Measurements from ENCODE around the gene BID.
"Not testable (repeated sequence)": the region's sequence is repeated elsewhere in the genome, so short reads cannot be mapped to it uniquely, and the experiment has no call there.

Gene BID

DNA sequence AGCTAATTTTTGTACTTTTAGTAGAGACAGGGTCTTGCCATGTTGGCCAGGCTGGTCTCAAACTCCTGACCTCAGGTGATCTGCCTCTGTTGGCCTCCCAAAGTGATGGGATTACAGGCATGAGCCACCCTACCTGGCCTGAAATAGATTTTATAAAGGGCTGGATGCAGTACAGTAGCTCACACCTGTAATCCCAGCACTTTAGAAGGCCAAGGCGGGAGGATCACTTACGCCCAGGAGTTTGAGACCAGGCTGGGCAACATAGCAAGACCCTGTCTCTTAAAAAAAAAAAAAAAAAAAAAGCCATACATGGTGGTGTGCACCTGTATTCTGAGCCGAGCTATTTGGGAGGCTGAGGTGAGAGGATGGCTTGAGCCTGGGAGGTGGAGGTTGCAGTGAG is 76.0 kb downstream of the BID start:
- DNase-seq, result not testable (repeated sequence)

DNA sequence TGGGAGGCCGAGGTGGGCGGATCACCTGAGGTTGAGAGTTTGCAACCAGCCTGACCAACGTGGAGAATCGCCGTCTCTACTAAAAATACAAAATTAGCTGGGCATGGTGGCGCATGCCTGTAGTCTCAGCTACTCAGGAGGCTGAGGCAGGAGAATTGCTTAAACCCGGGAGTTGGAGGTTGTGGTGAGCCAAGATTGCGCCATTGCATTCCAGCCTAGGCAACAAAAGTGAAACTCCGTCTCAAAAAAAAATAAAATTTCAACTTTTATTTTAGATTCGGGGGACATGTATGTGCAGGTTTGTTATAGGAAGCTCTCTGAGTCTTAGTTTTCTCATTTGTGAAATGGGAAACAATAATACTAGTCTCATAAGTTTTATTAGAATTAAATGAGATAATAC is 77.1 kb downstream of the BID start:
- DNase-seq, result not testable (repeated sequence)

DNA sequence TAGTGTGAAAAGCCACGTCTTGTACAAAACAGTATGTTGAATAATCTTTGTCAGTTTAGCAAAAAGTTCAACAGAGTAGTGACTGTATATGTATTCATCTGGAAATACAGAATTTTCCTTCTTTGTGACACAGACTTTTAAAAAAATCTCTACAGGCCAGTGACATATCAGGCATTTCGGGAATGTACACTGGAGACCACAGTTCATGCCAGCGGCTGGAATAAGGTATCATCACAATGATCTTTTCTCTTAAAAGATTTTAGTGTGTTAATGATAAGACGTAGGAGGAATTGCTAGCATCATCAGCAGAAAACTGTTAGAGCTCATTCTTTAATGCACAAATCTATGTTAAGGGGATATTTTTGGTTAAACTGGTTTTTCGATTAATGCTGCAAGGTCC is 78.3 kb downstream of the BID start:
- no peak for DNase-seq

GRCh38 chr22:17694752-17695151 is 79.5 kb downstream of the BID start:
- DNase-seq, result no peak

GRCh38 chr22:17694193-17694592 is 80.1 kb downstream of the BID start:
- DNase-seq, result no peak

- DNase-seq, result no peak
Observed at GRCh38 chr22:17692841-17693240, 81.4 kb downstream of the BID start.

DNA sequence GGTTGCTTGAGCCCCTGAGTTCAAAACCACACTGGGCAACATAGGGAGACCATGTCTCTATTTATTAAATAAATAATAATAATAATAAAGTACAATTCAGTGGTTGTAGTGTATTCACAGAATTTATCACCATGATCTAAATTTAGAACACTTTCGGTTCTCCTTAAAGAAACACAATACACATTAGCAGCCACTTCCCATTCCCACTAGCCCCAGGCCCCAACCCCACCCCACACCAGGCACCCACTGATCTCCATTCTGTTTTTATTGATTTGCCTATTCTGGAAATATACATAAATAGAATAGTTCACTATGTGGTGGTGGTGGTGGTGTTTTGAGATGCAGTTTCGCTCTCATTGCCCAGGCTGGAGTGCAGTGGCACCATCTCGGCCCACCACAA is 90.0 kb downstream of the BID start:
- DNase-seq, result no peak

Measured in activated gamma-delta T cell (primary cell).